ENCODE measurements around the gene TNFRSF13B.

Gene TNFRSF13B

DNA sequence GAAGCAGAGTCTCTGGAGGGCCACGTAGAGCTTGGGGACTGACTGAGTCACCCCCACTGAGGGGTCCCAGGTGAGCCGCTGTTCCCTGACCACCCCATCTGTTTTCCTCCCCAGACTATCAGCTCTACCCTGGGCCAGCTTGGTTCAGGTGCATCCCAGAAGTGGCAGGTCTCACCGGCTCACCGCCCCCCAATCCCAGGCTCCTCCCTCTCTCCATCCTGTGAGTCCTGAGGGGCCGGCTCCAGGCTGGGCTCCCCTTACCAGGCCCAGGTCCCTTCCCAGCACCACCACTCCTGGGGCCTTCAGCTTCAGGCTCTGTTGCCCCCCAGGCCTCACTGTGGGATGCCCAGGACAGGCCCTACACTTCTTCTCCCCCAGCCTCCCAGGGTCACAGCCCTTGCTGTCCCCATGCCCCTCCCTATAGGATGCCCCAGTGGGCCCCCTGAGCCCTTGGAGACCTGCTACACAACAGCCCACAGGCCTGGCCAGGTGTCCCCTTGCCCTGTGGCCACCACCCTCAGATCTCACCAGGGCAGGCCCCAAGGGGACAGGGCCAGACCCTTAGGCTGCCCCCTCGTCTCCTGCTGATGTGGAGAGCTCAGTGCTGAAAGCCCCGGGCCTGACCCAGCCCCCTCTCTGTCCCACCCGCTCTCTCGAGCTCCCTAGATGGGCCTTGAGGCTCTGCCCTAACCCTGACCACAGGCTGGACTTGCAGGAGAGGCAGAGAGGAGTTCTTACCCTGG, 40.4 kb downstream of the TNFRSF13B start:
- Mint-ChIP-seq H3K4me3 (no peak overlapping the region), H3K9me3 (no peaks in the 10 kb centered on the region), H3K36me3 (ENCODE audit: insufficient read depth) (no peaks in the 10 kb centered on the region), H3K27me3 (peaks cover 6 to 48% of the 10 kb centered on the region in 2 donors), H3K4me1 (ENCODE audit: low read depth in 2 of 2) (no peaks in the 10 kb centered on the region), H3K27ac (no peak overlapping the region)
- ATAC-seq (replicated peaks) = no peak
- DNase-seq = no peak

DNA sequence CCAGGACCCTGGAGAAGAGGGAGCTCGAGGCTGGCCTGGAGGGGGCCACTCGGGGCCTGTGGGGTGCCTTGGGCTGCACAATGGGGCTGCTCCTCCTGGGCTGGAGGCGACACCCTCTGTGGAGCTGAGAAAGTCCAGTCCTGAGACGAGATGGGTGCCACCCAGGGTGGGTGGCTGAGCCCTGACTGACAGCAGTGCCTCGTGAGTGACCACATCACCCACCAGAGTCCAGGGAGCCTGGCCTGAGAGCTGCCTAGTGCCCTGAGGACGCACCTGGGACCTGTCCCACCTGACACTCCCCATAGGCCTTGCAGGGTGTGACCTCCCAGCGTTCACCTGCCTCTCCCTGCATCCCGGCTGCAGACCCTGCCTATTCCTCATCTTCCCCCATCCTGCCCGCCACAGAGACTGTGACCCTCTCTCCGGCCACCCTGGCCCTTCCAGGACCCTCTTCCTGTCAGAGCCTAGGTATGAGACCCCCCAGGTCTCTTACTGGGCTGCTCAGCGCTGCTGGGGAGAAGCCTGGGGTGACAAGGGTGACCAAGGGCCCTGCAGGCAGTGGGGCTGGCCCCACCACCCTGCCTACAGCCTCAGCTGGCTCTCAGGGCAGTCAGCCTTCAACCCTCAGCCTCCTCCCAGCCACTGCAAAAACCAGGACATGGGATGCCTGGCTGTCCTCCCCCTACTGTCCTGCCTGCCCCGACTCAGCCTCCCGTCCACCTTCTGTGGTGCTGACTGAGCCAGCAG, 41.2 kb downstream of the TNFRSF13B start:
- no peak for DNase-seq
- no peak for ATAC-seq (replicated peaks)
- no peaks in the 10 kb centered on the region for H3K9me3 Mint-ChIP-seq
- no peaks in the 10 kb centered on the region for H3K4me1 Mint-ChIP-seq (ENCODE audit: low read depth in 2 of 2)
- no peaks in the 10 kb centered on the region for H3K36me3 Mint-ChIP-seq (ENCODE audit: insufficient read depth)
- H3K27me3 Mint-ChIP-seq = peaks cover 6 to 44% of the 10 kb centered on the region in 2 donors
- peak overlapping the region in 1 of 2 donors; percentile 62 for H3K27ac Mint-ChIP-seq
- no peak overlapping the region for H3K4me3 Mint-ChIP-seq

DNA sequence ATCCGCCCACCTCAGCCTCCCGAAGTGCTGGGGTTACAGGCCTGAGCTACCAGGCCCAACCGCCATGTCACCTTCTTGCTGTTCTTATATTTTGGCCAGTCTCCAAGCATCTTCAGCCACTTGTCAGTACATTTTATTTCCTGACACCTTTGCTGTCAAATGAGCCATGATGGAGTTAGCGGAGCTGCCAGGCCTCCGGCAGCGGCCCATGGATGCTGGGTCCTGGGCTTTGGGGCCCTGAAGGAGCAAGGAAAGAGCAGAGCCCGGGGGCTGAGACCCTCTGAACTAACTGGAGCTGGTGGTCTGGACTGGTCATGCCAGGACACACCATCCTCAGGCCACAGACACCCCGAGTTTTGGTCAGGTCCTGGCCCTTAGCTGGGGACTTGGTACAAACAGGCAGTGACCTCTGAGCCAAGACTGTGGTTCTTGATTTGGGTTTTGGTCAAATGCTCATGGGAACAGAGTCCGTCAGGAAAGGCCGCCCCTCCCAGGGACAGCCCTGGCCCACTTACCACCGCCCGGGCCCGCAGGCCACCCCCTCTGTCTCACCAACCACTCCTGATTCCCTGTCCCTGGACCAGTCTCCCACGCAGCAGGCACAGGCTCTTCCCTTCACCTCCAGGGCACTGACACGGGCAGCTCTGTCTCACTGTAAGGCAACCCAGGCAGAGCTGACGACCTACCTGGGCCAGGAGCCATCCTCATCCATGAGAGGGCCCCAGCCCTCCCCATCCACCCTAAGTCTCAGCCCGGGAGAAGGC, 42.0 kb downstream of the TNFRSF13B start:
- H3K27ac Mint-ChIP-seq = peak overlapping the region in 1 of 2 donors; percentile 62
- ATAC-seq (replicated peaks) (no peak), DNase-seq (no peak)
- H3K27me3 Mint-ChIP-seq = peaks cover 6 to 39% of the 10 kb centered on the region in 2 donors
- H3K36me3 Mint-ChIP-seq (ENCODE audit: insufficient read depth) = no peaks in the 10 kb centered on the region
- H3K4me1 Mint-ChIP-seq (ENCODE audit: low read depth in 2 of 2) = no peaks in the 10 kb centered on the region
- H3K4me3 Mint-ChIP-seq = no peak overlapping the region
- H3K9me3 Mint-ChIP-seq = no peaks in the 10 kb centered on the region

DNA sequence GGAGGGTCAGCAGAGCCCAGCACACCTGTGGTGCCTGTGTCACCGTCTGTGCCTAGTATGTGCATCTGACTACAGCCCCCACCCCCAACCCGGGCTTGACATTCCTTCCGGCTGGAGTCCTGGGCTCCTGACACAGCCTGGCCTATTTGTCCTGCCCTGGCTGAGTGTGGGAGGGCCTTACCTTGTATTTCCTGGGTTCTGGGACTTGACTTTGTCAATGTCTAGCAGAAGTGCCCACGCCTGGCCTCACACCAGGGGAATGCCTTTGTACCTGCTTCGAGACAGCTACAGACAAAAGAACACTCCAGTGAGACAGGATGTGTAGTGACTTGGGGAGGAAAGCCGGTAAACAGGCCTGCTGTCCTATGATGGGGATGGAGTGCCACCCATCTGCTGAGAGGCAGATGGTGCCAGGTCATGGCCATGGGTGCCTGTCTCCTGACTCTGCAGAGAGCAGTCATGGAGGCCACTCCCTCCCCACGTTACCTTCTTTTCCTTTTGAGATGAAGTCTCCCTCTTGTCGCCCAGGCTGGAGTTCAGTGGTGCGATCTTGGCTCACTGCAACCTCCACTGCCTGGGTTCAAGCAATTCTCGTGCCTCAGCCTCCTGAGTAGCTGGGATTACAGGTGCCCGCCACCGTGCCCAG, 42.8 kb downstream of the TNFRSF13B start:
- no peaks in the 10 kb centered on the region for H3K36me3 Mint-ChIP-seq (ENCODE audit: insufficient read depth)
- H3K4me1 Mint-ChIP-seq (ENCODE audit: low read depth in 2 of 2) = no peaks in the 10 kb centered on the region
- ATAC-seq (replicated peaks) = no peak
- no peaks in the 10 kb centered on the region for H3K9me3 Mint-ChIP-seq
- H3K4me3 Mint-ChIP-seq = no peak overlapping the region
- H3K27ac Mint-ChIP-seq = no peak overlapping the region
- DNase-seq = no peak
- H3K27me3 Mint-ChIP-seq = peaks cover 6 to 37% of the 10 kb centered on the region in 2 donors

DNA sequence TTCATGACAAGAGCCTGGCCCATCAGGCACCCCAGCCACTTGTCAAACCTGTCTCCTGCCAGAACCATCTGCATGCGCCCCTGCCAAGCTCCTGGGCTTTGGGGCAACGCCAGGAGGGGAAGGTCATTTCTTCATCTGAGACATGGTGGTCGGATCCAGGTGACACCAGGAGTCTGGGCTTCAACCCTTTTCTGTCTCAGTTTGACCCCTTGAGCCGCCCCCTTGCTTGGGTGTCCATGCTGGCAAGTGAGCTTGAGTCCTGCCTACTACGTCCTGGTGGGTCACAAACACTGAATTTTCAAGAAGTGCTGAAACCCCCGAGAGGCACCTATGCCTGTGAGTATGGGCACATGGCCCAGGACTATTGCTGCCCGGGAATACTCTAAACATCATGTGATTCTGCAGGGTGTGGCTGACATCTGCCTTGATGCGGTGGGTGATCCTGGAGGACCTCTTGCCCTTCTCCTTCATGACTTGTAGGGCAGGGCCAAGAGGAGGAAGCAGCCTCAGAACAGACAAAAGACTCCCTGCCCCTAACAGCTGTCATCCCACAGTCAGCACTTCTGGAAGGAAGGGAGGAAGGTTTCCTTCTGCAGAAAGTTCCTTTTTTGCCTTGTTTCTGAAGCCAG, 43.4 kb downstream of the TNFRSF13B start:
- no peak overlapping the region for H3K27ac Mint-ChIP-seq
- ATAC-seq (replicated peaks) = no peak
- no peaks in the 10 kb centered on the region for H3K36me3 Mint-ChIP-seq (ENCODE audit: insufficient read depth)
- no peaks in the 10 kb centered on the region for H3K4me1 Mint-ChIP-seq (ENCODE audit: low read depth in 2 of 2)
- H3K27me3 Mint-ChIP-seq = peaks cover 6 to 31% of the 10 kb centered on the region in 2 donors
- no peaks in the 10 kb centered on the region for H3K9me3 Mint-ChIP-seq
- DNase-seq = no peak
- no peak overlapping the region for H3K4me3 Mint-ChIP-seq

DNA sequence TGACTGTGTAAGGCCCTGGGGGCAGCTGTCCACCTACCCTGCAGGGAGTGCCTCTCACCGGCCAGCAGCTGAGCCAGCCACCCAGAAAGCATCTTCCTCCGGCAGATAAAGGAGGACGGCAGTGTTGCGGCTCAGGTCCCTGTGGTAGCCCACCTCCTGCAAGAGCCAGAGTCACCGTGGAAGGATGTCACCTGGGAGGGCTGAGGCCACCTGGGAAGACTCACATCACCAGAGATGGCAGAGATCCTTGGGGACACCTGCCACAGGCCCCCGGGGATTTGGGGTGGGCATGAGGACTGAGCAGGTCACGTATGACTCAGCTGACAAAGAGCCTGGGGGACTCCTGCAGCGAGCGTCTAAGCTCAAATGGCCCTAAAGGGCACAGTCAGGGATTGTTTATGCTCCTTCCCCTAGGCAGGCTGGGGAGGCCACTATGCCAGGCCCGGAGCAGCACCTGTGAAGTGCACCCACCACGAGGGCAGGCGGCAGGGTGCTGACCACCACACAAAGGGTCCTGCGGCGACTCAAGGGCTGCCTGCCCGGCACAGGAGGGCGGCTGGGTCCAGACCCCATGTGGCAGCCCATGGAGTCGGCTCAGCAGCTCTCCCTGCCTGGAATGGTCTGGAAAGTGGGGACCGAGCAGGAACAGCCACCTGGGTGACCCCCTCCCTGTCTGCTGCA, 44.1 kb downstream of the TNFRSF13B start:
- Mint-ChIP-seq H3K36me3 (ENCODE audit: insufficient read depth) (no peaks in the 10 kb centered on the region), H3K9me3 (no peaks in the 10 kb centered on the region), H3K27ac (no peak overlapping the region), H3K4me1 (ENCODE audit: low read depth in 2 of 2) (no peaks in the 10 kb centered on the region), H3K27me3 (peaks cover 6 to 27% of the 10 kb centered on the region in 2 donors), H3K4me3 (no peak overlapping the region)
- no peak for DNase-seq
- ATAC-seq (replicated peaks) = no peak

DNA sequence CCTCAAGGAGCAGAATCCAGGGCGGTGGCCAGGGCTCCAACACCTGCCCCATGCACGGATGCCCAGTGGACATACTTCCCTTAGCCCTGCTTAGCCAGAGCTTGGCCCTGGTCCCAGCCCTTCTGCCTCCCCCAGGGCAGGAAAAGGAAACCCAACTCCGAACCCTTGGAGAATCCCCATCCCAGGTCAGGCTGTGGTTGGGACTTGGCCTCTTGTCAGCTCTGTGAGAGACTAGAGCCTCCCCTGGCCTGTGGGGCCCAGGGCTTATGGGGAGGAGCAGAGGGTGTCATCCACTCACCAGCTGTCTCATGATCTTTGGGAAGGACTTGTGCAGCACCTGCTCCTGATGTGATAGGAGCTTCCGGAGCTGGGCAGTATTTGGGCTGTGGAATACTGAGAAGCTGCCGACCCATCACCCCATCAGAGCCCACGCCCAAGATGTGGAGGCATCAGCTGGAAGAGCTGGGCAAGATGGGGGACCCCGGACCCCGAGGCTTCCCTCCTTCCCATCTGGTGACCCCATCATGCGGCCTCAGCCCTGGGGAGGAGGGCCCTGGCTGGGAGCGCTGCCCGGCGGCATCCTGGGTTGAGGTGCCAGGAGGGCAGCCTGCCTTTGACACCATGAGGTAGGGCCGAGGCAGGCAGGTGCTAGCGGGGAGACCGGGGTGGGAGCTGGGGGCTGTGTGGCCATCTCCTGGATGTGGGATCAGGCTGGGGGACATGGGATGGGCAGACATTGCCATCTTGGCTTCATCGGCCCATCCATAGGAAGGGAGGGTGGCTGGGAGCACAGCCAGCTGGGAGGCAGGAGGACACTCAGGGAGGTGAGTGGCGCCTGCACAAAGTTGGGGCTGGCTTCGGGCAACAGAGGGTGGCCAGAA, 45.1 kb downstream of the TNFRSF13B start:
- Mint-ChIP-seq H3K27ac (no peak overlapping the region), H3K36me3 (ENCODE audit: insufficient read depth) (no peaks in the 10 kb centered on the region), H3K4me1 (ENCODE audit: low read depth in 2 of 2) (no peaks in the 10 kb centered on the region), H3K9me3 (no peaks in the 10 kb centered on the region), H3K4me3 (no peak overlapping the region), H3K27me3 (peaks cover 0 to 17% of the 10 kb centered on the region in 2 donors)
- ATAC-seq (replicated peaks) (no peak), DNase-seq (no peak)

DNA sequence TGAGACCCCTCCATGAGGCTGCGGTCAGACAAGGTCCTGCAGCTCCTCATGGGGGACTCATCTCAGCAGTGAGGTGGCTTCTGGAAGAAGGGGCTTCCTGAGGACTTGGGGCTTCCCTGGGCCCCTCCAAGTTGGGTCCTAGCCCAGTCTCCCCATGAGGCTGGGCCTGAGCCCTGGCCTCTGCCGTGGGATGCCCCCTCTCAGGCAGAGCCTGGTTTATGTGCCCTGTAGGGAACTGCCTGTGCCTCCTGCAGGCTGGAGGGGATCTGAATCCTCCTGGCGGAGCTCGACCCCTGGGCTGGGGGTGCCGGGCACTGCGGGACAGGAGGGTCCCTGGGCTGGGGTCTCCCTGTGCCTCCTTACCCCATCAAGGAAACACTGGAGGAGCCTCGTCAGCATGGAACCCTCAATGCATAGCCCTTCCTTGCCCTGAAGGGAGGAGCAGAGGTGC, 45.8 kb downstream of the TNFRSF13B start:
- H3K4me3 Mint-ChIP-seq = no peak overlapping the region
- H3K9me3 Mint-ChIP-seq = no peaks in the 10 kb centered on the region
- no peaks in the 10 kb centered on the region for H3K36me3 Mint-ChIP-seq (ENCODE audit: insufficient read depth)
- no peaks in the 10 kb centered on the region for H3K4me1 Mint-ChIP-seq (ENCODE audit: low read depth in 2 of 2)
- ATAC-seq (replicated peaks) (no peak), DNase-seq (no peak)
- peaks cover 0 to 10% of the 10 kb centered on the region in 2 donors for H3K27me3 Mint-ChIP-seq
- no peak overlapping the region for H3K27ac Mint-ChIP-seq

DNA sequence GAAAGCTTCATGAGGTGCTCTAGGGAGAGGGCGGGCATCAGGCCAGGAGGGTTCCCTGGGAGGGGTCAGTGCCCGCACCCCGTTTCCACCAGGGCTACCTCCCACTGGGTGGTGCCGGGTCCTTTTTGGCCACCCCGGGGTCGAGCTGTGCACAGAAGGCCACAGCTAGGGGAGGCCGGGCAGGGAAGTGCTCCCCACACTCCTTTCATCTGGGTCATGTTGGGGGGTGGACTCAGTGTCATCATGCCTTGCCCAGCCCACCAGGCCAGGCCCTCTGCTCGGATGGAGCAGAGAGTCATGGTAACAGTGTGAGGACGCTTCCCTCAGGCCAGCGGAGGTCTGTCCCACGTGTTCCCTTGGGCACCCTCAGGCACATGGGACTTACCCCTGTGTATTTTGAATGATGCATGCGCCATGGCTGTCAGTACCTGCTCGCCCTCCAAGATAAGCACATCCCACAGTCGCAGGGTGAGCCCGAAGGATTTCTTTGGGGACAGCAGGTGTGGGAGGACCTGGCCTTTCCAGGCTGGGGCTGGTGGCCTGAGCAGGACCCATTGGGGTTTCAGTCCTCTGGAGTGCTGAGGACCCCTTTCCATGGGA, 46.4 kb downstream of the TNFRSF13B start:
- peaks cover 0 to 5% of the 10 kb centered on the region in 2 donors for H3K27me3 Mint-ChIP-seq
- ATAC-seq (replicated peaks) (no peak), DNase-seq (no peak)
- no peaks in the 10 kb centered on the region for H3K4me1 Mint-ChIP-seq (ENCODE audit: low read depth in 2 of 2)
- H3K27ac Mint-ChIP-seq = no peak overlapping the region
- H3K36me3 Mint-ChIP-seq (ENCODE audit: insufficient read depth) = no peaks in the 10 kb centered on the region
- H3K4me3 Mint-ChIP-seq = no peak overlapping the region
- no peaks in the 10 kb centered on the region for H3K9me3 Mint-ChIP-seq

DNA sequence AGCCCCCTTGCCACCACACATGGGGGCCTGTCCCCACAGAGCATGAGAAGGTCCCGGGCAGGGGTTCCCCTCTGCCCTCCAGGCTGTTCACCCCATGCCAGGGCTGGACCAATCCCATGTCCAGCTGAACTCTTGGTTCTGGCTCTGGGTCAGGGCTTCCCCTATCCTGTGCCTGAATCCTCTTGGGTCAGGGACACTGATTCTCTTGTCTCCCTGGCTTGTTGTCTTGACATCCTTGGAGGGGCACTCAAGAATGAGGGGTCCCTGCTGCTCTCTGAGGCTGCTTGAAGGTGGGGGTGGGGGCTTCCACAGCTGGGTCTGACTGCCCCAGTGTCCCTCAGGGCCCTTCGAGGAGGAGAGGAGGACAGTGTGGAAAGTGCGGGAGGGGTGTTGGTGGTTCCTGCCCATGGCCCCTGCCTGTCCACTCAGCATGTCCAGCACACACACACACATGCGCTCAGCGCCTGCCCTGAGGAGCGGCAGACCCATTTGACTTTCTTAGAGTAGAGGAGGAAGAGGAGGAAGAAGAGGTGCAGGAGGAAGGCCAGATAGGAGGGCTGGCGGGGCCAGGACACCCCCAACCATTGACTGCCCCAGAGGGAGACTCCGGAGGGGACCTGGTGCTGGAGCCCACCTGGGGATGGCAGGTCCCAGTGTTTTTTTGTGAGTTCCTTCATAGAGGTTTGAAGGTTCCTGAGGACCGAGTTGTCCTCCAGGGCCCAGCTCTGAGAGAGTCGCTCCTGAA, 47.0 kb downstream of the TNFRSF13B start:
- no peaks in the 10 kb centered on the region for H3K27me3 Mint-ChIP-seq

More for the DNA sequence above, 47.0 kb downstream of the TNFRSF13B start:
- Mint-ChIP-seq H3K4me1 (ENCODE audit: low read depth in 2 of 2) (no peaks in the 10 kb centered on the region), H3K4me3 (no peak overlapping the region), H3K27ac (no peak overlapping the region), H3K9me3 (no peaks in the 10 kb centered on the region), H3K36me3 (ENCODE audit: insufficient read depth) (no peaks in the 10 kb centered on the region)
- DNase-seq (no peak), ATAC-seq (replicated peaks) (no peak)
